ENCODE results near the gene ETV6.

GRCh38 chr12:11847539-11847938 is 198.1 kb downstream of the ETV6 start:
- TF ChIP-seq YY1 (IDR thresholded peaks at IDR 0.05; ENCODE audit: insufficient read depth, insufficient read length) (no peak), ZNF274 (IDR thresholded peaks at IDR 0.05; ENCODE audit: low read depth, low read length) (no peak), SUZ12 (IDR thresholded peaks at IDR 0.05; ENCODE audit: extremely low read depth, insufficient read depth, insufficient read length) (no peak)
